ES-I3 (cell line): ENCODE data around the gene COLEC12.

Experiments used
- H3K36me3 ChIP-seq: 2 replicates; pipeline ENCODE4 v1.6.1; 2013; ENCODE audit warnings: mild to moderate bottlenecking, low read length, control low read depth, moderate library complexity; ENCODE audit not compliant: insufficient read depth
- H3K4me1 ChIP-seq: 2 replicates; pipeline ENCODE4 v1.6.1; 2013; ENCODE audit warnings: mild to moderate bottlenecking, control low read depth, low read length; ENCODE audit not compliant: insufficient read depth
- H3K9ac ChIP-seq: 2 replicates; pipeline ENCODE4 v1.6.1; 2013; ENCODE audit warnings: low read depth, mild to moderate bottlenecking, low read length, moderate library complexity
- H3K9me3 ChIP-seq: 2 replicates; pipeline ENCODE4 v1.6.1; 2013; ENCODE audit warnings: mild to moderate bottlenecking, low read length, moderate library complexity; ENCODE audit not compliant: control insufficient read depth, insufficient read depth

Gene COLEC12

DNA sequence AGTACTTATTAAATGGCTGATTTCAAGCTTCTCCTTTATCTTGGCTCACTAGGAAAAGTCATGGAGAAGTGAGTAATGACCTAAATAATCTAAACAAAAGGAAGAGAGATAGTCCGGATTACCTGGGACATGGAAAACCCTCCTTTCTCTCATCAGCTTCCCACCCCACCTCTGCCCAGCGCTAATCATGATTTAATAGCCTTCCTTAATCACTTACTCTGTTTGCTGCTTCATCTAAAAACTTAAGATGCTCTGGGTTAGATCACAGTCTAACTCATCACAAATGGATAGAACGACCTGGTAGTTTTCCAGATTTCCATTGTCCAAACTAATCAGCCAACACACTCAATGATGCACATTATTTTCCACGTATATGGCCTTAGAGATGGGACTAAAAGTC, 144.8 kb downstream of the COLEC12 start:
- Histone ChIP-seq H3K9ac (no peak overlapping the region), H3K36me3 (no peaks in the 10 kb centered on the region), H3K4me1 (no peaks in the 10 kb centered on the region), H3K9me3 (no peaks in the 10 kb centered on the region)

DNA sequence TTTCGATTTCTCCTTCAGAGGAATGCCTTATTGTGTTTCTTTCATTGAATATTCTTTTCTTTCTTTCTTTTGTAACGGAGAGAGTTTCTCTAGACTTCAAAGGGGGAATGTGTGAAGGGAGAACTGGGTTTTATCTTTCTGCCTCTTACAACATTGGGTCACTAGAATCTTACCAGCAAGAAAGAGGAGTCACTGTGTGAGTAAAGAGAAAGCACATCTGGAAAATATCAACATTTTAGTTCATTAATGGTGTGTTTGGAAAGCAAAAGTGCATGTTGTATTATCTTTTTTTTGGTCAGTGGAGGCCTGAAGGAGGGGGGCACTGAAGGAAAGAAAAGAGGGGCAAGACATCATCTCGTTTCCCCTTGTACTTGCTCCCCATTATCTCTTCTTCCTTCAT, 146.0 kb downstream of the COLEC12 start:
- no peak overlapping the region for H3K9ac ChIP-seq
- no peaks in the 10 kb centered on the region for H3K36me3 ChIP-seq
- no peaks in the 10 kb centered on the region for H3K4me1 ChIP-seq
- H3K9me3 ChIP-seq, result no peaks in the 10 kb centered on the region

DNA sequence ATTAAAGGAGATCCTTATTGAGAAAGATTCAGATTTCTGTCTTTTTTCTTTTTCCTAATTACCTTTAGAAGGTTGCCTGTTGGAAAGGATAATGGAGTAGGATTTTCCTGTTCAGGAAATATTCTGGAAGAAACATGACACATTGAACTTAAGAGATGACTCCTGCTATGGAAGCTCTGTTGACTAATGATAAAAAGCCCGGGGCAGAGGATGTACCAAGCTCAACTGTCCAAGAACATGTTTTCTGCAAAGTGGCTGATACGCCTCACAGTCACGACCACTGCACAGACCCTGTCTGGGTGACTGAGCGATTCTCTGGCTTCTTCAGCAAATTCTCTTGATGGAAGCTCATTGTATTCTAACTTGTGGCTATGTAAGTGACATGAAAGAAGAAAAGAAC, 146.5 kb downstream of the COLEC12 start:
- no peaks in the 10 kb centered on the region for H3K4me1 ChIP-seq
- no peak overlapping the region for H3K9ac ChIP-seq
- no peaks in the 10 kb centered on the region for H3K36me3 ChIP-seq
- H3K9me3 ChIP-seq, result no peaks in the 10 kb centered on the region

DNA sequence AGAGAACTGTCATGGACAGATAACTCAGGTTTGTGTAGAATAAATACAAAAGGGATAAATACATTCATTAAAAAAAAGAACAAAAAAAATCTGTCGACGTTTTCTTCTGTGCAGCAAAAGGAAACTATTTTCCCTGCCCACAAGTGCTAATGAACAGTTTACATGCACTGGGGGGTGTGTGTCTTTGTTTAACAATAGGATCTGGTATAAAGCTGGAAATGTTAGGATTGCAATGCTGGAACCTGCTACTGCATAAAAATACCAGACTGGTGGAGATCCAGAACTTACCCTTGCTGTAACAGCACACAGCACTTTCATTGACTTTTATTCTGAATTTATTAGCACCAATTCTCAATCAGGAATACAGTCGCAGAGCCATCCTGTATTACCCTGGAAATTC, 148.1 kb downstream of the COLEC12 start:
- H3K36me3 ChIP-seq, result no peaks in the 10 kb centered on the region

DNA sequence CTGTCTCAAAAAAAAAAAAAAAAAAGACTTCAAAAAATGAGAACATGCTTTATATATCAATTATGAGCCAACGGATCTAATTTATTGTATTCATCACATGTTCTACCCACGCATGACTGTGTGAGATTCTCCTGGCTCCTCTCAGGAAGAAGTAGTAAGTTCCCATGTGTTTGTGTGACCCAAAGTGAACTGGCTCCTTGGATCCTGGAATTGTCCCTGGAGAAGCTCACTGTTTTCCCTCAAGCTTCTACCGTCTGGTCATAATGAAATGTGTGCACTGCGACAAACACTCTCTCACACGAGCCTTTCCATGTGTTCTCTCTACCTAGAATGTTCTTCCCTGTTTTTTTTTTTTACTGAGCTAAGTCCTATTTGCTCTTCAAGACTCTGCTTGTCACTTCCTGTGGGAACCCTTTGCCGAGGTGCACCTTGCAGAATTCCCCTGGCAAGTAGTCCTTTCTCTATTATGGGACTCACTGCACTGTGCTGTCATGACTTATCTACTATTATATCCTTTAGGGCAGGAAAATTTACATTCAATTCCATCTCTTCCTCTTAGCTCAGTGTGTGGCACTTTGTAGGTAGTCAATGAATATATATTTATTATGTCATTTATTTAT, 149.4 kb downstream of the COLEC12 start:
- Histone ChIP-seq H3K9ac (no peak overlapping the region), H3K36me3 (peaks cover 4% of the 10 kb centered on the region; the same call in 1 of the 2 replicates), H3K9me3 (no peaks in the 10 kb centered on the region), H3K4me1 (no peaks in the 10 kb centered on the region)

More for the DNA sequence above, 148.1 kb downstream of the COLEC12 start:
- H3K9me3 ChIP-seq, result no peaks in the 10 kb centered on the region
- no peaks in the 10 kb centered on the region for H3K4me1 ChIP-seq
- H3K9ac ChIP-seq, result no peak overlapping the region

DNA sequence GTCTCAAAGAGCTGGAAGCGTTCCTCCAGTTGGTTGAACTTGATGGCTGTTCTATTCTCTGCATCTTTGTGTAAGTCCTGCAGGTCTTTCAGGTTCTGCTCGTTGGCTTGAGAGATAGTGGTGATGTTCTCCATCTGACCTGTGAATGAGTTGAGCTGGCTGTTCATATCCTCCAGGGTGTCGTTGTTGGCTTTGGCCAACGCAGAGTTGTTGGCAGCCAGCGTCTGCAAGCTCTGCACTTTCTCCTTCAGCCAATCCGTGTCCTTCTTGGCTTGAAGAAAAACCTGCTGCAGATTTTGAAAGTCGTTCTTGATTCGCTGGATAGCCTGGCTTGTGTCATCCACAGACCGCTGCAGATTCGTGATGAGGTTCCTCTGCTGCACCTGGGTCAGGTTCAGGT, 153.9 kb downstream of the COLEC12 start:
- Histone ChIP-seq H3K9ac (no peak overlapping the region), H3K36me3 (peaks cover 4% of the 10 kb centered on the region; the same call in 1 of the 2 replicates), H3K9me3 (no peaks in the 10 kb centered on the region), H3K4me1 (no peaks in the 10 kb centered on the region)

DNA sequence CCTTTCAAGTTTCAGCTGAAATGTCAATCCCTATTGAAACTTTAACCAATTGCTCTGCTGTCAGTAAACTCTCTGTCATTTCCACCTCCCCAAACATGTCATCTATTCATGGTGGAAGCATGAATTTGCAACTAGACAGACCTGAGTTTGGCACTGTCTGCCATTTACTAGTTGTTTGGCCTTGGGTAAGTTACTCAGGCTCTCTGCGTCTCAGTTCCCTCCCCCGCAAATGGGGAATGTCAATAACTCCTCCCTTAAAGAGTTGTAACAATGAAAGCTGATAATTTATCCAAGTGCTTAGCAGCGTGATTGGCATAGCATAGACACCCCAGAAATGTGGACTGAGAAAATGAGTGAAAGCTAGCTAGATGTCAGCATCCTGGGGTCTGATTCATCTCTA, 159.4 kb downstream of the COLEC12 start:
- Histone ChIP-seq H3K36me3 (no peaks in the 10 kb centered on the region), H3K4me1 (no peaks in the 10 kb centered on the region), H3K9ac (no peak overlapping the region), H3K9me3 (no peaks in the 10 kb centered on the region)

DNA sequence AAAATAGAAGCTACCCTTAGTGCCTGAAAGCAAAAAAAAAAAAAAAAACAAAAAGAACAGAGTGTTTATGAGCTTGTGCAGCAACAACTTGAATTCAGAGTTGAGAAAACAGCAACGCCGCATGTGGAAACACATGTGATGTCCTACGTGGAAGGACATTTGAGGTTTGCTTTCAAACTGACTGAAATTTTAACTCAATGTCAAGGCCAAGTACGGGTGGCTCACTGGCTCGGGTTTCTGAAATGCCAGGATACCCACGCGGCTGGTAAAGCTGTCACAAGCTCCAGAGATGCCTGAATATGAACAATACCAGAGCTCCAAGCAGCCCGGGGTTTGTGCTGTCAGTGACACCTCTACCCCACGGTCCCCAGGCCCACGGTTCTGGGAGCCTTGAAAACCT, 160.5 kb downstream of the COLEC12 start:
- no peaks in the 10 kb centered on the region for H3K36me3 ChIP-seq
- no peaks in the 10 kb centered on the region for H3K4me1 ChIP-seq
- no peak overlapping the region for H3K9ac ChIP-seq
- no peaks in the 10 kb centered on the region for H3K9me3 ChIP-seq

DNA sequence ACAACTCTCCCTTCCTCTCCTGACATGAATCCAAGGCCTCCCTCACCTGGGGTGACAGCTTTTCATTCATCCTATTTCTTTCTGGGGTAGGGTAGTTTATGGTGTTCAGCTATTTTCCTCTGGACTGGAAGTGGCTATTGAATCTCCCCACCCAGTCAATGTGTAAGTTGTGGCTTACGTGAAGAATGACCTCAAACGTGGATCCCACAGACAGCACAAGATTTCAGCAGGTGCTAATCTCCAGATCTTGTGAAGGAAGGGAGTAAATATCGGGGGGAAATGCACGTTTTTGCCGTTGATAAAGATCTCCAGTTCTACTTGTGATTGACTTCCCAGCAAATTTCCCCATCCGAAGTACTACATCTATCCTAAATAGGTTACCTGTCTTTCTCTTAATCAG, 161.3 kb downstream of the COLEC12 start:
- Histone ChIP-seq H3K4me1 (no peaks in the 10 kb centered on the region), H3K9me3 (no peaks in the 10 kb centered on the region), H3K36me3 (no peaks in the 10 kb centered on the region), H3K9ac (no peak overlapping the region)

DNA sequence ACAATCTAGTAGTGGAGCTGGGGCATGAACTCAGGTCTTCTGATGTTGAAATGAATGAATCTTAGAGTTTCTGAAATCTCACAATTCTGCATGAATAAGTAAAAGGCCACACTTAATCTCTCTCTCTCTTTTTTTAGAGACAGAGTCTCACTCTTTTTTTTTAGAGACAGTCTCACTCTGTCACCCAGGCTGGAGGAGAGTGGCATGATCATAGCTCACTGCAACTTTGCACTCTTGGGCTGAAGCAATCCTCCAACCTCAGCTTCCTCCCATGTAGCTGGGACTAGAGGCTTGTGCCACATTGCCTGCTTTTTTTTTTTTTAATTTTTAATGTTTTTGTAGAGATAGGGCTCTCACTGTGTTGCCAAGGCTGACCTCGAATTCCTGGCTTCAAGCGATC, 163.8 kb downstream of the COLEC12 start:
- no peaks in the 10 kb centered on the region for H3K36me3 ChIP-seq
- H3K9me3 ChIP-seq, result no peaks in the 10 kb centered on the region
- H3K4me1 ChIP-seq, result no peaks in the 10 kb centered on the region
- no peak overlapping the region for H3K9ac ChIP-seq

DNA sequence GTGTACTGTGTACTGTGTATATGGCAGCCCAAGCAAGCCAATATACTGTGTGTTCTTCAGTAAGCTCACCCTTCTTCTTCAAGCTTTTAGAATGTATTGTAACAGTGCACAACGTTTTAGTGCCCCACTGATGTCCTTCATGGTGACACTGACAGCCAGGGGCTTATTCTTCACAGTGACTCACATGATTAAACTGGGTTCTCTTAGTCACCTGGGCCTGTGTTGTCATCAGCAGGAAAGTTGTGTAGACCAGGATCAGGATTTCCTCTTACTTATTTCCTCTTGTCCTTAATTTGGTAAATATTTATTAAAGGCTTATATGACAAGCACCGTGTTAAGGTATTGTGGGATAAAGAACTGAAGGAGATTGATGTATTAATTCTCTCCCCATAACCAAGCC, 164.8 kb downstream of the COLEC12 start:
- Histone ChIP-seq H3K36me3 (no peaks in the 10 kb centered on the region), H3K4me1 (no peaks in the 10 kb centered on the region), H3K9ac (no peak overlapping the region), H3K9me3 (no peaks in the 10 kb centered on the region)

DNA sequence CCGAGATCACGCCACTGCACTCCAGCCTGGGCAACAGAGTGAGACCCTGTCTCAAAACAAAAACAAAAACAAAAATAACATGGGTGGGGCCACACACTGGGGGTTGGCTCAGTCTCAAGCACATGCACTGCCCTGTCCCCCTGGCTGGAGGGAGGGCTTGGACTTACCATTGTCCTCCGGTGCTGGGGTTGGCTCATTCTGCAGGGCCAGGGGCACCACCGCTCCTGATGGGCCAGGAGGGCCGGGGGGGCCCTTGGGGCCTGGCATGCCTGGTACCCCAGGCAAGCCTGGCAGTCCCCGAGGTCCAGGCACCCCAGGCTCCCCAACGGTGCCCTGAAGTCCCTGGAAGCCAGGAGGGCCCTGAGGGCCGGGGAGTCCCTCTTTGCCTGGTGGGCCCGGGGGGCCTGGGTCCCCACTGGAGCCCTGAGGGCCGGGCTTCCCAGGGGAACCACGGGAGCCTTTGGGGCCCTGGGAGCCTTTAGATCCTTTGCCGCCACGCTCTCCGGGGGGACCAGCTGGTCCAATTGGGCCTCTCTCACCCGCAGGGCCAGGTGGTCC, 165.8 kb downstream of the COLEC12 start:
- Histone ChIP-seq H3K9ac (no peak overlapping the region), H3K36me3 (no peaks in the 10 kb centered on the region), H3K4me1 (no peaks in the 10 kb centered on the region), H3K9me3 (no peaks in the 10 kb centered on the region)

DNA sequence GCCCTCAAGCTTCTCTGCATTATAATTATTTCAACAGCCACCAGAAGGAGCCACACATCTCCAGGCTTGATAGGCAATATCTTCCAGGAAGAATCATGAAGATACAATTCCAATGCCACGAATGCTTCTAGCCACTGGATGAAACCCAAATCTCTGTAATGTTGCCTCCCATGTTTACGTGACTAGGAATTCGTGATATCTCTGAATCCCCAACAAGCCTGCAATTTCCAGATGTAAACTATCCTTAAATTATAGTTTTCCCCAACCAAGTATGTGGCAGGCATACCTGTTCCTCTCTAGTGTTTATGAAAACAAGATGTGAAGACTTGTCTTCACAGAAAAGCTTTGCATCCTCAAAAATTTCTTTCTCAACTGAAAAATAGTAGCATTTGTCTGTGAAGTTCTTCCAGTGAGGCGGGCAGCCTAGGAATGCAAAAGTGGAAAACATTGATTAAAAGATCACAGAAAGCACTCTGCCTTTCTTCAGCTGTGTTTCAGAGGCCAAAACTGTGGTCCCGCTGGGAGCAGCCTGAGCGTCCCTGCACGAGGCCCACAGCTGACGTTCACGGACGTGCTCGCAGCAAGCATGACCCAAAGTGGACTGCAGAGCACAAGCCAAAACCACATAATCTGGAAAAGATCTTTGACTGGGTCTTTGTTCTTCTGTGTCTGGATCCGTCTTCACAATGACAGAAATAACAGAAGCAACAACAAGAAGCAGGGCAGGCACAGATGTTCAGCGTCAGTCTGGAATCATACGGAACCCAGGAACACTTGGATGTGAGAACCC, 167.6 kb downstream of the COLEC12 start:
- no peaks in the 10 kb centered on the region for H3K9me3 ChIP-seq
- H3K9ac ChIP-seq, result no peak overlapping the region
- no peaks in the 10 kb centered on the region for H3K4me1 ChIP-seq
- H3K36me3 ChIP-seq, result no peaks in the 10 kb centered on the region

DNA sequence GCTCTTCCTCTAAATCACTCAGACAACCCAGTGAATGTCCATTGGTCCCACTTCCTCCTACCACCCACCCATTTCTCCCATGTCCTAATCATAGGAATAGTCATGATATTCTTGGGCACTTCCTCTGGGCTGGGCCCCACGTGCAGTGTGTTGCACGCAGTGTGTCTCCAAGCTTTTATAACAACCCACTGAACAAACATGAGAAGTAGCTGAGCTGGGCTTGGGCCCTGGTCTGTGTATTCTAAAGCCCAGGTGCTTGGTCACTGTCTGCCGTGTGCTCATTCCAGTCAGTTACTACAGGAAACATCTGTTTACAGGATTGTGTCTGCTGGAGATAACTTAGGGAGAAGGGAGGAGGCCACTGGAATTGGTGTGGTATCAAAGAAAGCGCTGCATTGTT, 168.5 kb downstream of the COLEC12 start:
- H3K9ac ChIP-seq, result no peak overlapping the region
- H3K4me1 ChIP-seq, result no peaks in the 10 kb centered on the region
- H3K36me3 ChIP-seq, result no peaks in the 10 kb centered on the region
- H3K9me3 ChIP-seq, result no peaks in the 10 kb centered on the region

DNA sequence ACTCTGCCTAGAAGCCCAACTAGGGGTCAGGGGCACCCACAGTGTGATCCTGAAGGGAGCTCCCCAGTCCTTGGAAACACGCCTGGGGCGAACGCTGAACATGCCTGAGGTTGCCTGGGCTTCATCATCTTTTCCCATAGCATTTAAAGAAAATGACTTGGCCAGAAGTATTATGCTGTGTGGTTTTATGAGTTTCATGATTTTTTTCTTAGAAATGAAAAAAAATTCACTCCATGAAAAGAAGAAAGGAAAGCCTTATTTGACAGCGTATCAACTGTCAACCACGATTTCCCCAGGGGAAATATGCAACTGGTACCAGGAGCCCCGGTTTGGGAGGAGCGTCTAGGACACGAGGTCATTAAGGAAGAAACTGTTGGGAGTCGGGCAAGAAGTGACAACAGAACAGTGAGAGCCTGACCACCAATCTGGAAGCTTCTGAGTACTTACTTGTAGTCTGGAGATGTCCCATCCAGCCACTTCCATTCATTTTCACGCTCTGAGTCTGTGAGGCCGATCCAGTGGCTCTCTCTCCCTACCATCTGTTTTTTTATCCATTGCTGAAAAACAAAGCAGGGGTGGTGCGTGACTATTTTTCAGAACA, 169.2 kb downstream of the COLEC12 start:
- no peaks in the 10 kb centered on the region for H3K9me3 ChIP-seq
- no peak overlapping the region for H3K9ac ChIP-seq
- H3K36me3 ChIP-seq, result no peaks in the 10 kb centered on the region
- H3K4me1 ChIP-seq, result no peaks in the 10 kb centered on the region
